GM21360 (cell line): ENCODE data around the gene MUC4.
"Not testable (repeated sequence)": the region's sequence is repeated elsewhere in the genome, so short reads cannot be mapped to it uniquely, and the experiment has no call there.

Experiments
- ATAC-seq: cut with Tn5 transposase; IDR thresholded peaks from one replicate; pipeline ENCODE4 v1.9.1; 2021; ENCODE audit warnings: mild to moderate bottlenecking, moderate library complexity; ENCODE audit not compliant: unreplicated experiment

MUC4 gene

DNA sequence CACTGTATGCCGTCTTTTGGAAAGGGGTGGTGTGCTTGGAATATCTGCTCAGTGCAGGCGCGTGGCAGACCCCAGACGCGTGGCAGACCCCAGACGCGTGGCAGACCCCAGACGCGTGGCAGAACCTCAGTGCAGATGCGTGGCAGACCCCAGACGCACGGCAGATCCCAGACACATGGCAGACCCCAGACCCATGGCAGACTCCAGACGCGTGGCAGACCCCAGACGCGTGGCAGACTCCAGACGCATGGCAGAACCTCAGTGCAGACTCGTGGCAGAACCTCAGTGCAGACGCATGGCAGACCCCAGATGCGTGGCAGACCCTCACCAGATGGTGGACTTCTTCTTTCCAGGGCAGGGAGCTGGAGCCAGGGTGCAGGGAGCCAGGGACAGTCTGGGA is 637 bp upstream of the MUC4 start:
- ATAC-seq = no peak

DNA sequence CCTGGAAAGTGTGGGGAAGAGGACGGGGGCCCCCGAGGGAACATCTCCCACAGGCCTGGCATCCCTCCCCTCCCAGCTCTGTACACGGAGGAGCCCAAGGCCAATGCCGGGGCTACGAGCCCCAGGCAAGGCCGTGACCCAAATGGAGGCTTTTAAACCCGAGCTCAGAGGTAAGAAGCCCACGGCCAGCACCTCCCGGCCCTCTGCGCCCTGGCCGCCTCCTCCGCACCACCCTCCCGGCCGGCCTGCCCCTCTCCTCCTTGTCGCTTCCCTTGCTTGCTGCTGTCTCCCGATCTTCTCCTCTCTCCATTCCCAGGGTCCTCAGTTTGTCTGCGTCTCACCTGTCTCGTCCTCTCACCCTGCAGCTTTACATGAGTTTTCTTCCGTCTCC is 1.3 kb downstream of the MUC4 start:
- no peak for ATAC-seq

DNA sequence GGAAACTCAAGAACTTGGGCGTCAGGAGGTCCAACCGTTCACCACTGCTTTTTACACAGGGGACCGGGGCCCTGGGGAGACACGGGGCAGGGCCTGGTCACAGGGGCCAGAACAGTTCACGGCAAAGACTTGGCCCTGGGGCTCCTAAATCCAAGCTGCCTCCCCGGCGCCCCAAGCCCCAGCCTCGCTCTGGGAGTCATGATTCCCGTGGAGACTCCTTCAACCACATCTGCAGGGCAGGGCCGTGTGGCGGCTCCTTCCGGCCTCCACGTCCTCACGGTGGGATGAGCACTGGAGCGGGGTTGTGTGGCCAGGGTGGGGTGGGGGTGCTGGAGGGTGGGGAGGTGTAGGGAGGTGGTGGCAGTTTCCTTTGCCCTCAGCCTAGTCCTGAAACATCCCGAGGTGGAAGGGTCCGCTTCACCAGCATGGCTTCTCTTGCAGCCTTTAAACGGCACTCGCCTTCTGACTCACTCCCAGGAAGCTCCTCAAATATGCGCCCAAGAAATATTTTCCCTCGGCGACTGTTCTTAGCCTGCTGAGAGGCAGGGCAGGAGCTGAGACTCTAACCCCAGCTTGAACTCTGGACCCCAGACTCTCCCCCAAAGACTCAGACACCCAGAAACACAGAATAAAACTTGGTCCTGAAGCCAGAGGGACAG is 1.8 kb downstream of the MUC4 start:
- no peak for ATAC-seq

DNA sequence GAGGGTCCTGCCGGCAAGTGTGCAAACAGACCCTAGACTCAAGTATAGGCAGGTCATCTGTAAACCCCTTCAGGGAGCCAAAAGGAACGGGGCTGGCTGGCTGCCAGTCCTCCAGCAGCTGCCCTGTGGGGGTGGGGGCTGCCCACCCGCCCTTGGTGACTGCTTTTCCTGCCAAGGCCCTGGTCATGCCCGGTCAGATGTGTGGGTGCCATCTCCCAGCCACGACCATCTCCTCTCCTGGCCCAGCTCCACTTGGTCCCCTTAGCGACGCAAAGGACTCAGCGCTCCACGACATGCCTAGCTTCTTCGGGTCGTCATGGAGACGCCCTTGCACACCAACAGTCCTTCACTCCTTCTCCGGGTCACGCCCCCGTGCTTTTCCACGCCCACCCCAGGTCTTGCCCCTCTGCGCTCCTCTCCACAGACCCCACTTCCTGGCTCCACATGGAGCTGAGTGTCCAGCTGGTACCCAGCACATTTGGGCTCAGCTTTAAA is 2.4 kb downstream of the MUC4 start:
- ATAC-seq = no peak

DNA sequence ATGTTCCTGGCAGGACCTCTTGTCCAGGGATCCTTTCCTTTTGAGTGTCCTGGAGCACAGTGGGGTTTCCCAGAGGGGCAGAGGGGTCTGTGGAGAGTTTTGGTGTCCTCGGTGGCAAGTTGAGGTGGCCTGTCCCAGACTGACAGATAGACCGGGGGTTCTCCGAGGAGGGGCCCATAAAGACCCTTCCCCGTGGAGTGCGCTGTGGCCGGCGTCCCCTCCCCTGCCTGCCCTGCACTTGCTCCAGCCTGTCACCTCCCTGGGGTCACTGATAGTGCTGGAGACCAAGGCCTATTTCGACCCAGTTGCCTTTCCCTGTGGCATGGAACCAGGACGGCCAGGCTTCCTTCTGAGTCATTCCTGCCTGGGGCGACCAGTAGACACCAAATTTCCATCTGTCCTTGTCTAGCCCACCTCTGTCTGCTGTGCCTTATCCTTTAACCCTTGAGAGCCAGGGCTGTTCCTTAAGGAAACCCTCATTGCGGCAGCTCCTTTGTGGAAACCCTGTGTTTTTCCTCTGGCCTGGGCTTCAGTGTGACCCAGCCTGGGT is 2.9 kb downstream of the MUC4 start:
- no peak for ATAC-seq

DNA sequence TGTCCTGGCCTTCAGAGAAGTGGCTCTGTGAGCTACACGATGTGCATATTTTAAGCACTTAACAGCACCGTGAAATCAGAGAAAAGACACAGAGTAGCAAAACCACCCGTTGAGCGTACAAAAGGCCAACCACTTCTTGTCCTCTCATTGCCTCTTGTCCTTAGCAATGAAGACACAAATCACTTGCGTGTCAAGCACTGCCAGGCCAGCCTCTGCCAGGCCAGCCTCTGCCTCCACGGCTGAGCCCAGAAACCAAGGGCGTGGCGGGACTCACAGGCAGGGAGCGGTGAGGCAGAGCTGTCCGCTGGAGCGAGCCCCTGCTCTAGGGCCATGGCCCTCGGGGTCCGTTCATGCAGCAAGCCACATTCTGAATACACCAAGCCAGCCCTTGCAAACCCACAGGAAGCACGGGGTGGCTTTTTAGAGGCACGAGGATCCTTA is 4.0 kb downstream of the MUC4 start:
- ATAC-seq = no peak

DNA sequence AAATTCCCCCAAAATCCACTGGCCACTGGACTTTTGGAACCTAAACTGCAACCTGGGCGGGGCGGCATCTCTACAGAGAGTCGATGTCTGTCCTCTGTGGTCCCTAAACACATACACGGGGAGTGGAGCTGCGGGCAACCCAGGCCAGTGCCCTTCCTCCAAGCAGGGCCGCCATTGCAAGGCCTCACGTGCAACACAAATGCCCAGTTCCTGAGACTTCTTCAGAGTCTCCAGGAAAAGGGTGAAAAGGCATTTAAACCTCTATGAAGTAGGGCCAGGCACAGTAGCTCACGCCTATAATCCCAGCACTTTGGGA is 4.9 kb downstream of the MUC4 start:
- no peak for ATAC-seq

DNA sequence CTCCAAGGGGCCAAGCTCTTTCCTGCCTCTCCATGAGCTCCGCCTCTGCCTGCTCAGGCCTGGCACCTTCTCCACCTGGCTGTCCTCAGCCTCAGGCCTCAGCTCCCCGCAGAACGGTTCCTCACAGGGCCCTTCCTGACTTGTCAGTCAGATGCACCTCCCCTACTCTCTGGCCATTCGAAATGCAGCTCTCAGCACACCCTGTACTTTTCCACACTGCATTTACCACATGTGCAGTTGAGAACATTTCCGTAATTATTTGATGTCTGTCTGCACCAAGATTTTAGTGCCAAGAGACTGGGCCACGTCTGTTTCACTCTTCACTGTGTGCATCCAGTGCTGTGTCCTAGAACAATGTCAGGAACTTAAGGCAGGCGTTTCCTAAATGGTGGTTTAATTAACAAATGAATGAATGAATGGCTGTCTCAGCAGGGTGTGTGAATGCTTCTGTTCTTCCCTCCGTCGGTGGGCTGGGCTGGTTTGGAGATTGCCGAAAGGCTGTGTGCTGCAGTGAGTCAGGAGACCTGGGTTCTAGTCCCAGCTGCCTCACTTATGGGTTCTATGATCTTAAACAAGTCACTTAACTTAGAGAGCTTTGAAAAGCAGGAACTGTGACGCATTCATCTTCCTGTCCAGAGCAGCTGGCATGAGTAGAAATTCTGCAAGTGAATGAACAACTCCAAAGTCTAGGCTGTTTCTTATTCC is 5.4 kb downstream of the MUC4 start:
- no peak for ATAC-seq

DNA sequence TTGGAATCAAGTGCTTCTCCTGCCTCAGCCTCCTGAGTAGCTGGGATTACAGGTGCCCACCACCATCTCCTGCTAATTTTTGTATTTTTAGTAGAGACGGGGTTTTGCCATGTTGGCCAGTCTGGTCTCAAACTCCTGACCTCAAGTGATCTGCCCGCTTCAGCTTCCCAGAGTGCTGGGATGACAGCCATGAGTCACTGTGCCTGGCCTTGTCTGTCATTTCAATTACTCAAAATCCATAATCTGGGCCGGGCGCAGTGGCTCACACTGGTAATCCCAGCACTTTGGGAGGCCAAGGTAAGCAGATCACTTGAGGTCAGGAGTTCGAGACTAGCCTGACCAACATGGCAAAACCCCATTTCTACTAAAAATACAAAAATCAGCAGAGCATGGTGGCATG is 6.1 kb downstream of the MUC4 start:
- not testable (repeated sequence) for ATAC-seq

DNA sequence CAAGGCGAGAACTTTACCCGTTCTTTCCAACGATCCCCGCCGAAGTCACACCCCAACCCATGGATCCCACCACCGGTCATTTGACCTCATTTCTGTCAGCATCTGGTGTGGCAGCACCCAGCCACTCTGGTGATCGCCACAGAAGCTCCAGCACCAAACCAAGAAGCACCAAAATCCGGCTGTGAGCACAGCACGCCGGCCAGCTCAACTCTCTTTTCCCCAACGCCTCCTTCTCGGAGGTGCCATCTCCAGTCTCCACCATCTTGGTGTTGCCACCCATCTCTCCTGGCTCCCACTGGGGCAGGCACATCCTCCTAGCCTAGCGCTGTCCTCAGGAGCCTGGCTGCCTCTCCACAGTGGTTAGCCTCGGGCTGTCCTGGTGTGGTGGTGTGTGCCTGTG is 6.5 kb downstream of the MUC4 start:
- ATAC-seq = no peak

DNA sequence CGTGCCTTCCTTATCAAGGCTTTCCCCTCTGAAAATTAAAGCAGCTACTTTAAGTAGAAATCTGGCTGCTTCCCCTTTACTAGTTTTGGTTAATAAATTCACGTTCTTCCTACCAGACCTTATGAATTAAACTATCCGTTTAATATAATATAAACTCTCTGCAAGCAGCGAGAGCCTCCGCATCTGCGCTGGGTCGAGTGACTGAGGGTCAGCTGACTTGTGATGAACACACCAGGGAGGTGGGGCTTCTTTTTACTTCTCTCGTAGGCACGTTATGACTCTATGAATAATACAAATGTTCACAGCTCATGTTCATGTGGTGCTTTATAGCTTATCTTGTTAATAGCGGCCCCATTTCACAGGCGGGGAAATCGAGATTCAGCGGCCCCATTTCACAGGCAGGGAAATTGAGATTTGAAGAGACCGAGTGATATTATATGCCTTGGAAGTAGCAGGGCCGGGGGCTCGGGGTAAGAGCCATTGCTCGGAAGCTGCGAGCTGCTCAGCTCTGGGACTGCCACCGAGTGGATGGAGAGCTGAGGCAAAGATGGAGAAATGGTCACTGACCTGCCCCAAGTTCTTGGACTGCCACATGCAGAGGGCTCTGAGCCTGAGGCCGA is 8.3 kb downstream of the MUC4 start:
- ATAC-seq = no peak

DNA sequence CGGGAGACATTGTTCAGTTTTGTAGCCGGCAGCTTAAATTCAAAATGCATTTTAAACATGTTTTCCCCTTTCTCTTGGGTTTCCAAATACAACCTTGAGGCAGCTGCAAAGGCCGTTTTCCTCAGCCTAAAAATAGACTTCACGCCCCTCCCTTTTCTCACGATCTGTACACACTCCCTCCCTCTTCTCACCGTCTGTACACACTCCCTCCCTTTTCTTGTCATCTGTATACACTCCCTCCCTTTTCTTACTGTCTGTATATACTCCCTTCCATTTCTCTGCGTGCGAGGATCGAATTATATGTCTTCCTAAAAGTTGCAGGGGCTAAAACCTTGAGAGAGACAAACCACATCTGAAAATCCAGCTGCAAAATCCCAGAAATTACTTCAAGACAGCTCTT is 8.9 kb downstream of the MUC4 start:
- no peak for ATAC-seq

DNA sequence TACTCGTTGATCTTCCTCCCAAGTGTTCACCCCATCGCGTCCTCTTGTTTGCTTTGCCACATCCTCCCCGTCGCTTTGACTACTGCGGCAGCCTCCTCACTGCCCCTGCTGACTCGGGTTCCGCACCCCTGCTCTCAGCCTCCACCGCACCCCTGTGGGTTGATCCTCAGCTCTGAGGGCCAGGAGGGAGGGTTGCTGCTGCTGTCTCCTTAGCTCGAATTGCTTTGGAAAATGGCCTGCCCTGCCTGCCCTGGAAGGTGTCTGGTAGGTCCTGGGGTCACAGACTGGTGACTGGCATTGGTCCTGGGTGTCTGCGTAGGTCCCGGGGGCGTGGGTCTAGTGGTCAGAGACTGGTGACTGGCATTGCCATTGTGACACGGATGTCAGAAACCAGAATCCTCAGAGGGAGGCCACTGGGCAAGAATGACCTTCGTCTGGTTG is 9.4 kb downstream of the MUC4 start:
- no peak for ATAC-seq

DNA sequence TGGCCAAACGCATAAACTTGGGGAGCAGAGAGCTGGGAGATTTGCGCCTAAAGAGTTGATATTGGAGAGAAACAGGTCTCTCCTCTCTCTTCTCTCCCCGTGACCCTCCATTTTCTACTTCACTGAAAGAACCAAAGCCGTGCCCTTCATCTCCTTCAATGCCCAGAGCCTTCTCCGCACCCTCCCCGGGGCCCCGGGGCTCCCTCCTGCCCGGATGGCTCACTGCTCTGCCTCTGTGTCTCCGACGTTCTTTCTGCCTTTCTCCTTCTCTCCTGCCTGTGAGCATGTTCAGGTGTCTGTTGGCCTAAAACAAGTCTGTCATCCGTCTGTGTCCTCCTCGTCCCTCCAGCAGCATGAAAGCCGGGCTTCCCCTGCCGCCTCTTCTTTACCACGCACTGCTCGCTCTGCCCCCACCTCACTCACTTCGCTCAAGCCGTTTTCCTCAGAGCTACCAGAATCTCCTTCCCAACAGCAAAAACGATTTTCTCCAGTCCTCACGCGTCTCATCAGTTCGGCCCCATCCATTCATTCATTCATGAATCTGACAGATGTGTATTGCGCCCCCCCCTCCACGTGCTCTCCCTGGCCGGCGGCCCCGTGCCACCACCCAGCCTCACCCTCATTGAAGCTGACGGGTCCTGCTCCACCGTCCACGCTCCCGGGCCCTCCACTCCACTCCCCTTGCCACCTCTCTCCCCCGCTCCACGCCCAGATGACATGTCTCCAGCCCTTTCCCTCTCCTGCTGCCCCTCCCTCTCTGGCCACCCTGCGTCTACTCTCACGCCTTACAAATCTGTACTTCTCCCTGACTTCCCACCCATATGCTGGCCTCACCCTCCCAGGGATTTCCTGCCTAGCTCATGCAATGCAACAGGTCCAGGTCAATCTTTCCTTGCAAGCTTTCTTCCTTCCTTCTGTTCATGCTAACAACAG is 10.2 kb downstream of the MUC4 start:
- ATAC-seq = no peak

DNA sequence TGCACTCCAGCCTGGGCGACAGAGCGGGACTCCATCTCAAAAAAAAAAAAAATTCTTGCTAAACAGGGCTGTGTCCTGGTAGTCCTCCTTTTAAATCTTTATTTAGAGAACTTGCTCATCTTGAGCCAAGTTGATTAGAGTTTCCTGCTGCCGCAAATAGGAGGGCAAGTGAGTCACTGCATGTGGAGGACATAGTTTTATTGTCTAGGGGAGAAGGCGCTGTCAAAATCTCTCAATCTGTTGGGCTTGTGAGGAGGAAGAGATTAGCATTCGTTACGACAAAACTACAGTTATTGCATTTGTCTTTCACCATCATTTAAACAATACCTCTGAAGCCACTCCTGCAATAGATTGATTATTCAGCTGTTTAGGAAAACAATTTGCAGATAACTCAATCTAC is 11.5 kb downstream of the MUC4 start:
- ATAC-seq = no peak

DNA sequence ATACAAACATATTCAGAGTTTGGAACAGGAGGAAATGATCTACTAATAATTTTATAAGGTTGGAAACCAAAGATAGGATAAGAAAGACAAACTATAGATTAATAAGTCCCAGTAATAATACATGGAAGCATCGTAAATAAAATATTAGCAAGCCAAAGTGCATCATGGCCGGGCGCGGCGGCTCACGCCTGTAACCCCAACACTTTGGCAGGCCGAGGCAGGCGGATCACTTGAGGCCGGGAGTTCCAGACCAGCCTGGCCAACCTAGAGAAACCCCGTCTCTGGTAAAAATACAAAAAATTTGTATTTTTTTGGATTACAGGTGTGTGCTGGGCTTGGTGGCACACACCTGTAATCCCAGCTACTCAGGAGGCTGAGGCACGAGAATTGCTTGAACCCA is 14.9 kb downstream of the MUC4 start:
- no peak for ATAC-seq

DNA sequence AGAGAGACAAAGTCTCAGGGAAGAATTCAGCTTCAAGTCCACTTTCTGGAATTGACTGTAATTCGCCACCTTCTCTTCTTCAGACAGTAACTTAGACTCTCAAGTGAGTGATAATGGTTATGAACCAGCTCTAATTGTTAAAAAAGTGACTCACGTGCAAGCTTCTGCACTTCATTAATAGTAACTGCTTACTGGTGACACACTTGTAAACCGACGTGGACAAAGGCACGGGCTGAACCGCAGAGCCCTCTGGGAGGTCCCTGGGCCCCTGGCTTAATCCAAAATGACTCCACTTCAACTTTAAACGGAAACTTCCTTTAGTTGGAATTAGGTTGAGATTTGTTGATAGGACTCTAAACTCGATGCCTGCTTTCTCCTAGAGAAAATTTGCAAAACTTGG is 17.0 kb downstream of the MUC4 start:
- ATAC-seq = no peak

DNA sequence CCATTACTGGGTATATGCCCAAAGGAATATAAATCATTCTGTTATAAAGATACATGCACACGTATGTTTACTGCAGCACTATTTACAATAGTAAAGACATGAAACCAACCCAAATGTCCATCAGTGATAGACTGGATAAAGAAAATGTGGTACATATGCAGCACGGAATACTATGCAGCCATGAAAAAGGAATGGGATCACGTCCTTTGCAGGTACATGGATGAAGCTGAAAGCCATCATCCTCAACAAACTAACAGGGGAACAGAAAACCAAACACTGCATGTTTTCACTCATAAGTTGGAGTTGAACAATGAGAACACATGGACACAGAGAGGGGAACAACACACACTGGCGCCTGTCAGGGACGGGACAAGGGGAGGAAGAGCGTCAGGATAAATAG is 19.1 kb downstream of the MUC4 start:
- not testable (repeated sequence) for ATAC-seq

DNA sequence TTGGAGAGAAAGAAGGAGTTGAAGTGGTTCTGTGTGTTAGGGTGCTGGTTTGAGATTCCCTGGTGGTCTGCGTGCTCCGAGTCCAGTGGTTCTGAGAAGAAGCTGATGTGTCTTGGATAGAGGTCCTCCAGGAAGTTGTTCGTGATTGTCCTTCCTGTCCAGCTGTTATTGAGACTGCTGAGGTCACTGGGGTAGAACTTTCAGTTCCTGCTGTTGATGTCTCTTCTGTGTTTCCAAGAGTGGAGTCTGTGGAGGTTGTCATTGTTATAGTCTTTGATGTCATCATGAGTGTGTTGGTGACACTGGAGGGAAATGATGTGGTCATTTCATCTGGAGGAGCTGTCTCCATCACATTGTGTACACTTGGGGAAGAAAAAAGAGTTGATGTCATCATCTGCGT is 20.8 kb downstream of the MUC4 start:
- no peak for ATAC-seq

DNA sequence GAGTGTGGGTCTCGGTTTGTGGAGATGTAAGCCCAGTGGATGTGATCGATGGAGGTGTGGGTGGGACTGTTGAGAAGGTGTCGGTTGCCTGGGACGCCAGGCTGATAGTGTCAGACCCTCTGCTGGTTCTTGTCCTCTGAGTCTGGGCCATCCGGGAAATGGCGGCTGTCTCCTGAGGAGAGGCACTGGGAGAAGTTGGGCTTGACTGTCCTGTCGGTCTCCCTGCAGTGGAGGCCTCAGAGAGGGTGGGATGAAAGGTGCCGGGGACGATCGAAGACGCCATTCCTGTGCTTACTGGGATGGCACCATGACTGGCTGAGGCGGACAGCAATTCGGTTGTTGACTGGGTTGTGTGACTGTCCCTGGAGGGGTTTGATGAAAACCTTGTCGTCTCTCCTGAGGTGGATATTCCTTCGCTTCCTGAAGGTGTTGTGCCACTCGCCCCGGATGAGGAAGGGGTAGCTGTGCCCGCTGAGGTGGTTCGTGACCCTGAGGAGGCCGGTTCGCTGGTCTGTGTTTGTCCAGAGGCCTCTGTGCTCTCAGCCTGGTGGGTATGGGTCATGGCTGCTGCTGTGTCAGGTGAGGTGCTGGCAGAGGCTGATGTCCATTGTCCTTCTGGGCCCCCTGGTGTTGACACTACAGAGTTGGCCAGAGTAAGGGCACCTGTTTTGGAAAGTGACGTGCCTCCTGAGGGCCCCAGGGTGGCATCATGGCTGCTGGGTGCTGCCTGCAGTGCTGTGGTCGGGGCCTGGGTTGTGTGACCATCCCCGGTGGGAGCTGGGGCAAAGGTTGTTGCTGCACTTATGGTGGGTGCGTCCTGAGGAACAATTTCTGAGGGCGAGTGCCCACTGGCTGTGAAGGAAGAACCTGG is 22.8 kb downstream of the MUC4 start:
- ATAC-seq = no peak
